Right cardiac atrium (tissue), 5 donors: ENCODE data around the gene TIMM29. TPM values are rescaled to one million over a fixed set of nuclear protein-coding genes. Genes with fewer than 3 reads are reported as not detected.

Experiments
- ATAC-seq, 2 donors: fragments of 200-7000 bp; cut with Tn5 transposase; one replicate each; pipeline versions ENCODE4 v1.8.0 to v1.9.1; 2020; ENCODE audit warnings: moderate library complexity in 2 of 2, mild to moderate bottlenecking in 1 of 2
- DNase-seq, 3 donors: peaks; one replicate each; pipeline ENCODE4 v3.0.0-alpha.2; 2020
- H3K27ac ChIP-seq: one replicate; pipeline ENCODE4 v1.5.1; 2013; ENCODE audit warnings: mild to moderate bottlenecking, low read length, control low read depth, moderate library complexity
- H3K27me3 ChIP-seq: one replicate; pipeline ENCODE4 v1.6.1; 2013; ENCODE audit not compliant: control insufficient read depth, insufficient read depth
- H3K4me1 ChIP-seq: one replicate; pipeline ENCODE4 v1.6.1; 2013; ENCODE audit warnings: low read length; ENCODE audit not compliant: control insufficient read depth, insufficient read depth
- H3K4me3 ChIP-seq: one replicate; pipeline ENCODE4 v1.5.1; 2013; ENCODE audit warnings: low read length, control low read depth
- H3K9me3 ChIP-seq: one replicate; pipeline ENCODE4 v1.6.1; 2013; ENCODE audit warnings: low read length; ENCODE audit not compliant: control insufficient read depth
- WGBS: extraction: QIAGEN DNeasy Blood & Tissue Kit; methylation state at CpG from one replicate; pipeline ENCODE4 v1.1.7; 2013; 5-methylcytosine and 5-hydroxymethylcytosine counted together
- intact Hi-C, 4 donors: fragments of 100-400 bp; cut with DNase I; formaldehyde crosslinking; loops; one replicate each; pipeline versions ENCODE4 v1.11.0 to v1.14.0; 2022 to 2023
- long read RNA-seq, 4 donors: library from polyadenylated mRNA; unstranded; transcript quantifications; one replicate each; pipeline ENCODE4 v2.0.0, GENCODE V29; 2020 to 2021
- polyA plus RNA-seq: library from polyadenylated mRNA; stranded (reverse); fragments of 200-250 nt; gene quantifications from one replicate; pipeline ENCODE4 v1.2.3, GENCODE V29; 2013
- total RNA-seq, 4 donors: library from RNA; stranded (reverse); fragmentation: NEBNext Ultra II Directional; extraction: Animal tissue kit (Norgen Biotek cat#: 25700); gene quantifications; one replicate each; pipeline ENCODE4 v1.2.1, GENCODE V29; 2021
- donor health status: healthy with polysubstance abuse.
- donor health status: DM: no; HTN: yes; CAD: no.
- donor health status: DM: no; HTN: no; CAD: no.
- donor health status: DM: no; HTN: yes; CAD: no; lungs with severe emphysema.
- donor health status: DM: yes; HTN: yes; CAD: no.

The TIMM29 gene
- total RNA-seq = 10 to 100 TPM; 12.2 to 14.5 (median 13.0) TPM
- 14.1 TPM for polyA plus RNA-seq
- long read RNA-seq, donor 1, transcript TIMM29-201 (2 exons, 1,425 nt) = major isoform, 17 of 17 reads
- long read RNA-seq, donor 1, partial matches to known transcripts = 0 of 17 reads
- long read RNA-seq, donor 1, other reads (novel, unspliced or antisense) = 0 of 17 reads
- long read RNA-seq, donor 2, transcript TIMM29-201 (2 exons, 1,425 nt) = major isoform, 11 of 13 reads
- long read RNA-seq, donor 2, partial matches to known transcripts = 0 of 13 reads
- long read RNA-seq, donor 2, other reads (novel, unspliced or antisense) = 2 of 13 reads
- long read RNA-seq, donor 3, transcript TIMM29-201 (2 exons, 1,425 nt) = major isoform, 26 of 29 reads
- long read RNA-seq, donor 3, partial matches to known transcripts = 0 of 29 reads
- long read RNA-seq, donor 3, other reads (novel, unspliced or antisense) = 3 of 29 reads
- long read RNA-seq, donor 4, transcript TIMM29-201 (2 exons, 1,425 nt) = major isoform, 13 of 13 reads
- long read RNA-seq, donor 4, partial matches to known transcripts = 0 of 13 reads
- long read RNA-seq, donor 4, other reads (novel, unspliced or antisense) = 0 of 13 reads

GRCh38 chr19:10928563-10929401, at the start of gene TIMM29, which contains the start of gene YIPF2:
Gene TIMM29, plus strand, starts transcription at chr19:10928811. Its CDS starts 12 bp downstream, at chr19:10928823.
Gene YIPF2, minus strand, starts transcription at chr19:10928639. Its CDS starts 229 bp downstream, at chr19:10928410.
- H3K4me1 ChIP-seq = peaks cover 7% of the 10 kb centered on the region
- ATAC-seq = peak; percentile 95 to 96
- intact Hi-C loops = loop anchor here in 3 of 4 donors (5.0 to 10.0 kb wide), 2 partner anchors 54 to 56 kb away; partner anchors contain the start of gene CARM1 (in 3 of the 3)

DNA sequence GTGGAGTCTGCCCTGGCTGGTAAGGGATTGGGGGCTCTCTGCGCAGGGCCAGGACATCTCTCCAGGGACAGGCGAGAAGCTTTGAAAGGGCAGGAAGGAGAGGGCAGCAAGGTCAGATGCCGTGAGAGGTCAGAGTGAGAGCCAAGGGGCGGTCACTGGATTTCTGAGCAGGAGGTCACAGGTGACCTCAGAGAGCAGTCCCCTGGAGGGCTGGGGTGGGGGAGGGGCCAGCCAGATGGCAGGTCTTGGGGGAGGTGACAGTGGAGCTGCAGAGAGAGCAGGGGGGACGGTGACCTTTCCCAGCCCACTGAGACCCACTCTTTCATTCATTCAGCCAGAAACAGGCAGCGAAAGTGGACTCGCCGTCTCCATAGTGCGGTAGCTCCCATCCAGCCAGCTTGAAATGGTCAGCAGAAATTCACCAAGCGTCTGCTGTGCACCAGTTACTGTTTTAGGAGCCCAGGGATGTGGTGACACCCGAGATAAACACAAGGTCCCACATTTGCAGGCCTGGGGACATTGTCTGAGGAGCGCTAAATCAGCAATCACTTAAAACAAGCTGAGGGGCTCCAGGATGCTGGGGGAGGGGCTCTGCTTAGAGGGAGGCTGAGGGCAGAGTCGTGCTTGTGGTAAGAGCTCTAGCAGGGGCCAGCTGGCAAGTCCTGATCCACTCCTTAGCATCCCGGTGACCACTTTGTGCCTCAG, 47.1 kb upstream of the TIMM29 start:
- Histone ChIP-seq H3K27me3 (no peaks in the 10 kb centered on the region), H3K27ac (peak overlapping the region; percentile 61), H3K9me3 (no peaks in the 10 kb centered on the region), H3K4me3 (no peak overlapping the region), H3K4me1 (peaks cover 9% of the 10 kb centered on the region)
- ATAC-seq (no peak), DNase-seq (peak in 1 of 3 donors; percentile 55)
- WGBS = 61% methylated on average over 14 of the region's 14 CpGs
- intact Hi-C loops = no loop called here

More at GRCh38 chr19:10928563-10929401, at the start of gene TIMM29, which contains the start of gene YIPF2:
- peak within 1 kb of the TSS; percentile 42 for H3K27ac ChIP-seq
- H3K27me3 ChIP-seq = no peaks in the 10 kb centered on the region
- peak within 1 kb of the TSS; percentile 69 for H3K4me3 ChIP-seq
- DNase-seq = peak; percentile 98
- WGBS = under 1% methylated on average over 96 of the region's 96 CpGs
- no peaks in the 10 kb centered on the region for H3K9me3 ChIP-seq

DNA sequence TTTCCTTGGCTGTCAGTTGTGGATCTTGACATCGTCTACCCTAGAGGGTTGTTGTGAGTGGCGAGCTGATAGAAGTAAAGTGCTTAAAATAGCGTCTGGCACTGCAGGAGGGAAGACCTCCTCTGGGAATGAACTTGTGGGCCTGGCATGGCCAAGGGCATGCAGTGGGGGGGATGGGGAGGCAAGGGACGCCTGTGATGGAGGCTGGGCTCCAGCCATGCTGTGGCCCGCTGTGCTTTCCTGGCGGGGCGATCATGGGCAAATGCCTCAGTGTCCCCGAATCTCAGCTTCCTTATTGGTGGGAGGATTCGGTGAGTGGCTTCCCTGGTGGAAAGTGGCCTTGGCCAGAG, 46.5 kb upstream of the TIMM29 start:
- peak overlapping the region; percentile 61 for H3K27ac ChIP-seq
- no peak overlapping the region for H3K4me3 ChIP-seq
- H3K27me3 ChIP-seq = no peaks in the 10 kb centered on the region
- H3K9me3 ChIP-seq = no peaks in the 10 kb centered on the region
- intact Hi-C loops = no loop called here
- peak; percentile 43 to 47 for ATAC-seq
- H3K4me1 ChIP-seq = peaks cover 9% of the 10 kb centered on the region
- DNase-seq = peak in 1 of 3 donors; percentile 71
- WGBS = 64% methylated on average over 9 of the region's 9 CpGs

DNA sequence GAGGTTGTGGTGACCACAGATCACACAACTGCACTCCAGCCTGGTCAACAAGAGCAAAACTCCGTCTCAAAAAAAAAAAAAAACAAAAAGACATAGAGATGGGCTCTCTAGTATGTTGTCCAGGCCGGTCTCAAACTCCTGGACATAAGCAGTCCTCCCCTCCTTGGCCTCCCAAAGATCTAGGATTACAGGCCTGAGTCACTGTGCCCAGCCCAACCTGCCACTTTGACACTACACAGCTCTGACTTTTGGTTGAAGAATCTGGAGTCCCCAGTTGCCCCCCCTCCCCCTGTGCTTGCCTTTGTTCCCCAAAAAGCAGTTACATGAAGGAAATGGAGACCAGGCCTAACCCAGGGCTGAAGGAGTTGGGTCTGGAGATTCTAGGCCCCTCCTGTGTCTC, 44.3 kb upstream of the TIMM29 start:
- no peaks in the 10 kb centered on the region for H3K9me3 ChIP-seq
- DNase-seq = no peak
- ATAC-seq = no peak
- H3K27me3 ChIP-seq = no peaks in the 10 kb centered on the region
- H3K27ac ChIP-seq = no peak overlapping the region
- H3K4me3 ChIP-seq = no peak overlapping the region
- intact Hi-C loops = no loop called here
- H3K4me1 ChIP-seq = peaks cover 9% of the 10 kb centered on the region
- WGBS = 77% methylated on average over 2 of the region's 2 CpGs

GRCh38 chr19:10885201-10886169, 43.1 kb upstream of the TIMM29 start:
- no peak for DNase-seq
- Histone ChIP-seq H3K27me3 (no peaks in the 10 kb centered on the region), H3K9me3 (no peaks in the 10 kb centered on the region), H3K4me3 (no peak overlapping the region), H3K27ac (no peak overlapping the region), H3K4me1 (peaks cover 9% of the 10 kb centered on the region)
- 64% methylated on average over 20 of the region's 20 CpGs for WGBS
- ATAC-seq = no peak
- intact Hi-C loops = no loop called here

DNA sequence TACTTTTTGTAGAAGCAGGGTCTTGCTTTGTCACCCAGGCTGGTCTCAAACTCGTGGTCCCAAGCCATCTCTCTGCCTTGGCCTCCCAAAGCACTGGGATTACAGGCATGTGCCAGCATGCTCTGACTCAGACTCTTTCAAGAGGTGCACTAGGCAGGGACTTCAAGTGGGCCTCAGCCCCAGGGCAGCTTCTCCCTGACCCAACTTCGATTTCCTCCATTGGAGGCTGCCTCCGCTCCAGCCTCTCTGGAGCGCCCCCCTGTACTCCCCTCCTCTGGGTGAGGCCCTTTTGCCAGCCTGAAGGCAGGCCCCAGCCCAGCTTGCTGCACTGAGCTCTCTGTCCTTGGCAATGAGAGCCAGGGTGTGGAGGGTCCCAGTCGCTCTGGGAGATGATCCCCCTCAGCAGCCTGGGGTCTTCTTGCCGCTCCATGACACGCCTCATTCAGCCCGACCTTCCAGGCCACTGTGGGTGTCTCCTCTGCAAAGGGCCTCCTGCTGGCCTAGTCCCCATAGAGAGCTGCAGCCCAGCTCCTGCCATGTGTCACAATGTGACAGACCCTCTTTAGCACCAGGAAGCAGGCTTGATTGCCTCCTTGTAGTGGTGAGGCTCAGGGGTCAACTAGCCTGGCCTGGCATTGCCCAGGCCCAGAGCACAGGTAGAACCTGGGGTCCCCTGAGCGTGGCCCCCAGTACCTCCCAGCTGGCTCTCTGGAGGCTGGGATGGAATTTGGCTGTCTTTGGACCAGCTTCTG, 40.8 kb upstream of the TIMM29 start:
- no peak for ATAC-seq

GRCh38 chr19:10888421-10888866, 40.2 kb upstream of the TIMM29 start:
- intact Hi-C loops = no loop called here
- 68% methylated on average over 13 of the region's 13 CpGs for WGBS
- H3K9me3 ChIP-seq = no peaks in the 10 kb centered on the region
- no peak overlapping the region for H3K4me3 ChIP-seq
- H3K27ac ChIP-seq = no peak overlapping the region
- ATAC-seq = no peak
- DNase-seq = no peak
- H3K4me1 ChIP-seq = peaks cover 6% of the 10 kb centered on the region
- no peaks in the 10 kb centered on the region for H3K27me3 ChIP-seq

More for the DNA sequence above, 40.8 kb upstream of the TIMM29 start:
- H3K4me3 ChIP-seq = no peak overlapping the region
- H3K4me1 ChIP-seq = peaks cover 6% of the 10 kb centered on the region
- H3K9me3 ChIP-seq = no peaks in the 10 kb centered on the region
- DNase-seq = no peak
- intact Hi-C loops = no loop called here
- 90% methylated on average over 9 of the region's 9 CpGs for WGBS
- H3K27me3 ChIP-seq = no peaks in the 10 kb centered on the region
- no peak overlapping the region for H3K27ac ChIP-seq

DNA sequence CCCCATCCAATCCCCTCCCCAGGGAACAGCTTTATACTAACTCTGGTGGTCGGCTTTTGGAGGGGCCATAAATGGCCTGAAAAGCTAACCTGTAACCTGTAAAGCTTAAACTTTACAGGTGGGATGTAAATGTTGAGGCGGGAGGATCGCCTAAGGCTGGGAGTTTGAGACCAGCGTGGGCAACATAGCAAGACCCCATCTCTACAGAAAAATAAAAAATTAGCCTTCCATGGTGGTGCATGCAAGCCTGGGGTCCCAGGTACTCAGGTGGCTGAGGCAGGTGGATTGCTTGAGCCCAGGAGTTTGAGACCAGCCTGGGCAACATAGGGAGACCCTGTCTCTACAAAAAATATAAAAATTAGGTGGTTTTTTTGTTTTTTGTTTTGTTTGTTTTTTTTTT, 38.7 kb upstream of the TIMM29 start:
- Histone ChIP-seq H3K27ac (no peak overlapping the region), H3K9me3 (no peaks in the 10 kb centered on the region), H3K4me3 (no peak overlapping the region), H3K27me3 (no peaks in the 10 kb centered on the region), H3K4me1 (peaks cover 6% of the 10 kb centered on the region)
- 96% methylated on average over 4 of the region's 4 CpGs for WGBS
- ATAC-seq (no peak), DNase-seq (no peak)
- intact Hi-C loops = no loop called here

DNA sequence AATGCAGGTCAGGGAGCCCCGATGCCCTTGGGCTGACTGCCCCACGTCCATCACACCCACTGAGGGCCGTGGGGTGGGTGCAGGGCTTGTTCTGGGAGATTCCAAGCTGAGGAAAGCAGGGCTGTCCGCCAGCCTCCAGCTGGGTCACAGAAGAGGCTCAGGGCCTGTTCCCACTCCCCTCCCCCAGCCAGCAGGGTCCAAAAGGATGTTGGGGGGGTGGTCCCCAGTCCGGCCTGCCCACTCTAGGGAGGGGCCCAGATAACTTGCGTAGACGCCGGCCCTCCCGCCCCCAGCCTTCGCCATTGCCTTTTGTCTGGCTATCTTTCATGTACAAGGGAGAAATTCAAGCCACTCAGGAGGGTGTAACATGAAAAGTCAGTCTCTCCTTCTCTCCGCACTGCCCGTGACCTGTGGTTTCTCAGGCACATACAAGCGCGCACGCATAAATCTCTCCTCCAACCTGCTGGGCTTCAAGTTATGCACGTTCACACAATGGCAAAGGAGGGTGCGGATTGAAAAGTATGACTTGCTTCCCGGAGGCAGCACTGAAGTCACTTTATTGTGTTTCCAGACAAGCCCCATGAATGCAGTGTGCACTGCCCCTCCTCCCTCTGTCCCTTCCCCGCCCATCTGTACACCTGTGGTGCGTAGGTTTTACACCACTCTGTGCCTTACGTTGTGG, 37.1 kb upstream of the TIMM29 start:
- WGBS = 49% methylated on average over 21 of the region's 21 CpGs
- Histone ChIP-seq H3K27ac (no peak overlapping the region), H3K4me1 (peaks cover 11% of the 10 kb centered on the region), H3K9me3 (no peaks in the 10 kb centered on the region), H3K4me3 (no peak overlapping the region), H3K27me3 (no peaks in the 10 kb centered on the region)
- intact Hi-C loops = no loop called here
- DNase-seq = peak; percentile 41 to 84 (median 80)
- peak; percentile 45 to 51 for ATAC-seq
